ENCODE results near the gene ZHX3.

The ZHX3 gene

DNA sequence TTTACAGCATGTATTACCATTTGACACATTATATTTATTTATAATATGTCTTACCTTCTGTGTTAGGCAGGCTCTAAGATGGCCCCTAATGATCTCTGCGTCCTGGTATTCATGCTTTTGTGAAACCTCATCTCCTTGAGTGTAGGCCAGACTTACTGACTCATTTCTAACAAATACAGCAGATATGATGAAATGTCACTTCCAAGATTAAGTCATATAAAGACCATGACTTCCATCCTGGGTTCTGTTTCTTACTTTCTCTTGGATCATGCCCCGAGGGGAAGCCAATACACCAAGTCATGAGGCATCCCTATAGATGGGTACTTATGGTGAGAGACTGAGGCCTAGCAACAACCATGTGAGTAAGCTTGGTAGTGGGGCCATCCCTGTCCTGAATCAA is 30.2 kb downstream of the ZHX3 start:
- H3K27me3 ChIP-seq (ENCODE audit: insufficient read depth, poor library complexity, severe bottlenecking), result no peaks in the 10 kb centered on the region
- no peak overlapping the region for H3K27ac ChIP-seq (replicated peaks)
- TF ChIP-seq CTCF (IDR thresholded peaks at IDR 0.05; ENCODE audit: insufficient read depth, low read length) (no peak), POLR2AphosphoS5 (IDR thresholded peaks at IDR 0.05; ENCODE audit: low read depth) (no peak), REST (IDR thresholded peaks at IDR 0.05; ENCODE audit: insufficient replicate concordance, low read depth) (no peak), GABPA (IDR thresholded peaks at IDR 0.05; ENCODE audit: low read depth) (no peak), SPI1 (IDR thresholded peaks at IDR 0.05; ENCODE audit: borderline replicate concordance, low read depth) (no peak)
- no peak overlapping the region for H3K4me3 ChIP-seq (replicated peaks; ENCODE audit: insufficient read depth, low read length)
- no peak for DNase-seq (ENCODE audit: low read depth in 1 of 2, low spot score in 1 of 2)

DNA sequence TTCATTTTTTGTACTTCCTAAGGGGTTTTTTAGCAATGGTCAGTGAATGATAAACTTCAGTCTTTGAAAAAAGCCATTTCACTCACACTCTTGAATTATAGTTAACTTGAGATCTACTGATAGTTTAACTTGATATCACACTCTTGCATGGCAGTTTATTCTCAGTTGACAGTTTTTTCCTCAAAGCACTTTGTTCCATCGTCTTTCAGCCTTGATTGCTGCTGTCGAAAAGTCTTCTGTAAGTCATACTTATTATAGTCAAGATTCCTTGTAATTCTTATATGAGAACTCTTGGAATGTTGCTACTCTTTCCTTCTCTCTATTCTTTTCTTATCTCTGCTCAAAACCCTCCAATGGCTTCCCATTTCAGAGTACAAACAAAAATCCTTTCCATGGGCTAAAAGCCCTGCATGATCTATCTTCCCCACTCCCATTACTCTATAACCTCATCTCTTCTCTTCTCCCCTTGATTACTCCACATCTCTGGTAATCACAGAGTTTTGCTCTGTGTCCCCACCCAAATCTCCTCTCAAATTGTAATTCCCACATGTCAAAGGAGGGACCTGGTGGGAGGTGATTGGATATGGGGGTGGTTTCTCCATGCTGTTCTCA is 31.2 kb downstream of the ZHX3 start:
- Histone ChIP-seq H3K27me3 (ENCODE audit: insufficient read depth, poor library complexity, severe bottlenecking) (no peaks in the 10 kb centered on the region), H3K27ac (replicated peaks) (no peak overlapping the region), H3K4me3 (replicated peaks; ENCODE audit: insufficient read depth, low read length) (no peak overlapping the region)
- TF ChIP-seq SPI1 (IDR thresholded peaks at IDR 0.05; ENCODE audit: borderline replicate concordance, low read depth), result no peak
- no peak for TF ChIP-seq CTCF (IDR thresholded peaks at IDR 0.05; ENCODE audit: insufficient read depth, low read length)
- no peak for TF ChIP-seq POLR2AphosphoS5 (IDR thresholded peaks at IDR 0.05; ENCODE audit: low read depth)
- TF ChIP-seq GABPA (IDR thresholded peaks at IDR 0.05; ENCODE audit: low read depth), result no peak
- TF ChIP-seq REST (IDR thresholded peaks at IDR 0.05; ENCODE audit: insufficient replicate concordance, low read depth), result no peak
- no peak for DNase-seq (ENCODE audit: low read depth in 1 of 2, low spot score in 1 of 2)

- TF ChIP-seq REST (IDR thresholded peaks at IDR 0.05; ENCODE audit: insufficient replicate concordance, low read depth) (no peak), CTCF (IDR thresholded peaks at IDR 0.05; ENCODE audit: insufficient read depth, low read length) (no peak), POLR2AphosphoS5 (IDR thresholded peaks at IDR 0.05; ENCODE audit: low read depth) (no peak)
- no peaks in the 10 kb centered on the region for H3K27me3 ChIP-seq (ENCODE audit: insufficient read depth, poor library complexity, severe bottlenecking)
- no peak for DNase-seq (ENCODE audit: low read depth in 1 of 2, low spot score in 1 of 2)
- H3K27ac ChIP-seq (replicated peaks), result no peak overlapping the region
- no peak overlapping the region for H3K4me3 ChIP-seq (replicated peaks; ENCODE audit: insufficient read depth, low read length)
These were observed 37.8 kb downstream of the ZHX3 start for GRCh38 chr20:41279546-41280225.
